Gastroesophageal sphincter (tissue), 3 donors: ENCODE results near the gene SEMA6B.

Source experiments
- CTCF ChIP-seq, 4 experiments: fragments of 200-600 bp in 2 of 4; fragments of 450-650 bp in 2 of 4; sonication (generic) in 1 of 4; IDR thresholded peaks; one replicate each; pipeline ENCODE4 v1.5.1; 2017 to 2019; ENCODE audit warnings: antibody characterized with exemption in 4 of 4, mild to moderate bottlenecking in 2 of 4, moderate library complexity in 2 of 4
- POLR2A ChIP-seq, 2 donors: fragments of 450-650 bp; IDR thresholded peaks; one replicate each; pipeline ENCODE4 v1.6.1; 2017; ENCODE audit warnings: antibody characterized with exemption in 2 of 2, mild to moderate bottlenecking in 2 of 2, moderate library complexity in 1 of 2
- POLR2AphosphoS5 ChIP-seq: sonication (generic); formaldehyde crosslinking; IDR thresholded peaks from one replicate; pipeline ENCODE4 v1.6.1; 2017; ENCODE audit warnings: antibody characterized with exemption

DNA sequence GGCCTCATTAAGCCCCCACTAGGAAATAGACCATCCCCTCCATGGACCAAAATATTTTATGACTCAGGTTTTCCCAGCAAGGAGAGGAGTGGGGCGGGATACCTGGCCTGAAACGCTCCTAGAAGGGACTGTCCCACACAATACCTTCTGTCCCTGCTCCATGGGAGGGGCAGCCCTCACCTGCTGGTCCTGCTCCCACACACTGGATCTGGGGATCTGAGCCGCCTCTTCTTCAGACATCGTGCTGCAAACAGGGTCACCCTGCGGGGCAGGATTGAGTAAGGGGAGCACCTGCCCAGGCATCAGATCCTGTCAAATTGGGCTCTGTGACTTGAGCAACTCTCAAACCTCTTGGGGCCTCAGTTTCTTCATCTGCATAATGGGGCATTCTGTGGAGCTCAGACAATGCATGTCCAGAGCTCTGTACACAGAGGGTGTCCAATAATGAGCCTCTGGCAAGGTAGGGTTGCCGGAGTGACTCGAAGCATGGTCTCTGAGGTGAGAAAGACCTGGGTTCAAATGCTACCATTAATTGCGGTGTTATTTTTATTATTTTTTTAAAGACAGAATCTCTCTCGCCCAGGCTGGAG, 25.6 kb downstream of the SEMA6B start:
- TF ChIP-seq CTCF (IDR thresholded peaks at IDR 0.05) (no peak), POLR2AphosphoS5 (no peak), POLR2A (IDR thresholded peaks at IDR 0.05) (no peak)
